ENCODE measurements around the gene NLE1.
"Not testable (repeated sequence)": the region's sequence is repeated elsewhere in the genome, so short reads cannot be mapped to it uniquely, and the experiment has no call there.

NLE1 gene

DNA sequence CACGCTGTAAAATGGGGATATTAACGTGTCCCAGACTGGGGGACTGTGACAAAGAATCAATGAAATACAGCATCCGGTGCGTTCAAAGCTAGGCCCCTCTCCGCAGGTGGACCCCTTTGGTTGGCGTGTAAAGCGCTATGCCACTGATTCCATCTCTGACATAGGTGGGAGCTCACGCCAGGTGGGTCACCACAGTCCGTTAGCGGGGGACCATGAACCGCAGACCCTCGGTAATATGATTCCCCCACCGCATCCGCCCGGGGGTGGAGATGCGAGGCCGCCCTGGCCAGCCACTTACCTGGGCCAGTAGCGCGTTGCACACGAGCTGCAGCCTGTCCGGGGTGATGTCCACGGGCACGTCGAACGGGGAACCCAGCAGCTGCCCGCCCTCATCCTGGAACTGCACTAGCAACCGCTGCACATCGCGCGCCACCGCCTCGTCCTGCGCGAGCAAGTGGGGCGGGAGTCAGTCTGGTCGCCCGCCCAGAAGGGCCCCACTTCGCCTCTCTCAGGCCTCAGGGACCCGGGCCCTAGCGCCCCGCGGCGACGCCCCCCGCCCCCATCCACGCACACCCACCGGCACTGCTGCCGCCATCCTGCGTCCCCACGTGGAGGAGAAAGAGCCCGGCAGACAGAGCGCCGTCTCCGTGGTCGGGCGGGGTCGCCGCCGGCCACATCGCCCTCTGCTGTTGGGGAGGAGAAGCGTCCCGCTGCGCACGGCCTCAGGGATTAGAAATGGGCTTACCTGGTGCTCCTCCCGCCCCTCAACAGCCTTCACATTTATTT lies at the start of gene NLE1:
TSS of gene NLE1 (minus strand) at position 623 of the 786 bp plus-strand sequence. CDS start at position 595, 28 bp downstream.
- peak; percentile 99 for DNase-seq (ENCODE audit: low spot score)

DNA sequence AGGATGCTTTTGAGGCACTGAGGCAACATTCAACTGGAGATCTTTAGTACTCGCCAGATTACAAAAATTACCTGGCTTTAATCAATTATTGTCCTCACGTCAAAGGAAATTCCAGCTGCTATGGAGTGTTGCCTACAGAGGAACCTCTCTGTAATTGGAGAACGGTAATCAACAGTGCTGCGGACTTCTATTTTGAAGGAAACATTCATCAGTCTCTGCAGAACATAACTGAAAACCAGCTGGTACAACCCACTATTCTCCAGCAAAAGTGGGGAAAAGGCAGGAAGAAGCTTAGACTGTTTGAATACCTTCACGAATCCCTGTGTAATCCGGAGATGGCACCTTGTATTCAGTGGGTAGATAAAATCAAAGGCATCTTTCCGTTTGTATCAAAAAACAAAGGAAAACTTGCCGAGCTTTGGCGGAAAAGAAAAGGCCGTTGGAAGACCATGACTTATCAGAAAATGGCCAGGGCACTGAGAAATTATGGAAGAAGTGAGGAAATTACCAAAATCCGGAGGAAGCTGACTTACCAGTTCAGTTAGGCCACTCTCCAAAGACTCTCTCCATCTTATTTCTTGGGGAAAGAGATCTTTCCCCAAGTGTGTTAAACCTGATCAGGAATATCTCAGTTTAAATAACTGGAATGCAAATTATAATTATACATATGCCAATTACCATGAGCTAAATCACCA lies 49.0 kb upstream of the NLE1 start:
- no peak for DNase-seq (ENCODE audit: low spot score)

DNA sequence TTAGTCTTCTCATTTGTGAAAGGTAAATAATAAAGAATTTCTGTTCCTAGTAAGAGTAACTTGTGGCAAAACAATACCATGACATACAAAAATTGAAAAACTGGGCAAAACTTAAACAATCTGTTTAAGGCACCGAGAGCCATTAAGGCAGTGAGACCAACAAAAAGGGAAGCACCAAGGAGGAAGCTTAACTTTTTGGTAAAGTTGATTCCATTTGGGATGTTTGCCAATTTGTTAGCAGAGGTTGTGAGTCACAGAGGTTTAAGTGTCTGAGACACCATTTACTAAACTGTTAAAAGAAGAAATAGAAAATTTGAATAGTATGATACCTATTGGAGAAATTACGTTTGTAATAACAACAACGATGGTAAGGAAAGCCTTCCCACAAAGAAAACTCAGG lies 47.2 kb upstream of the NLE1 start:
- DNase-seq (ENCODE audit: low spot score), result no peak

DNA sequence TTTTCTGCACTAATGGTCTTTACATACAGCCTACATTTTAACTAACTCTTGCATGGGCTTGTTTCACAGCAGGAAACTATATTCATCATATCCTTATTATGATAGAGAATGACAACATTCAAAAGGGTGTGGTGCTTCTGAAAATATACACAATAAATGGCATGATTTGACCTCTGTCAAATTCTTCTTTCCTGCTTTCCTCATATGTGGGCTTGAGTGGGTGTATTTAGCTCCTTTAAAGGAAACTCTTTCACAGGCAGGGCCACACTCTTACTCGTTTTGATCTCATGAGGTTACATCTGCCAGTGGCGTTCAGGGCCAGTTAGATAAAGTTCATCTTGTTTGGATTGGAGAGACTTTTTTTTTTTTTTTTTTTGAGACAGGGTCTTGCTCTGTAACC lies 46.0 kb upstream of the NLE1 start:
- DNase-seq (ENCODE audit: low spot score), result no peak

DNA sequence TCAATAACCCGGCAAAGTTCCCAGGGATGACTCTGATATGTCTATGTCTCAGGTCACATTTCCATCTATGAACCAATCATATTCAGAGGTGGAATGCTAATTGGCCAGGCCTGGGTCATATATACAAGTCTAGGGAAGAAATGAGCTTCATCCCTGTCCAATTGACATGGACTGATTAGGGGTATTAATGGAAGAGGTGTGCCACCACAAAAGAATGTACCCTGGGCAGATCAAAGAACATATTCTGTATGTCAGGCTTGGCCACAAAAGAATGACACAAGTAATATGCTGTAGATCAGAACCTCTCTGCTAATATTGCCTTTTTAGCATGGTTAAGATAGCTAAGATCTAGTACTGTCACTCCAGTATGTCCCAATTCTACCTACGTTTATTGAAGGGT lies 45.4 kb upstream of the NLE1 start:
- no peak for DNase-seq (ENCODE audit: low spot score)

DNA sequence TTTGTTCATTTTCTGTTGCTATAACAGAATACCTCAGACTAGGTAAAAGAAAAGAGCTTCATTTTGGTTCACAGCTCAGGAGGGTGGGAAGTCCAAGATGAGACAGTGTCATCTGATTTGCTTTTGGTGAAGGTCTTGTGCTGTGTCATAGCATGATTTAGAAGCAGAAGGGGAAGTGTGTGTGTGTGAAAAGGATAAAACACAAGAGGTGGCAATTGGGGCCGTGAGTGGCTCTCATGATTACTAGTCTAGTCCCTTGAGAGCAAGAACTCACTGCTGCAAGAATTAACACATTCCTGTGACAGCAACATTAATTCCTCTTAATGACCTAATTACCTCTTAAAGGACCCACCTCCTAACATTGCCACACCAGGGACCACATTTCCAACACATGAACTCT lies 43.7 kb upstream of the NLE1 start:
- no peak for DNase-seq (ENCODE audit: low spot score)

DNA sequence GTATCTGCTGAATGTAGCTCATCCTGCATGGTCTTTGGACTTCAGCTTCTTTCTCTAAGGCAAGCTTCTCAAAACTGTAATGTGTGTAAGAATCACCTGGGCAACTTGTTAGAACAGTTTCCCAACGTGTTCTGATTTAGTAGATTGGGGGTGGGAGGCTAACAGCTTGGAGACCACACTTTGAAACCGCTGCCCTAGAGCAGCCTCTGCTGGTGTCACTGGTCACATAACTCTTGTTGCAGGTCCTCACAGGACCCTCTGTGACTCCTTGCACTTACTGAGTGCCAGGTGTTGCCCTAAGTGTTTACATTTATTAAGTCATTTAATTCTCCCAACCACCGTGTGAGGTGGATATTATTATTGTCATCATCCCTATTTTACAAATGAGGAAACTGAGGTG lies 42.2 kb upstream of the NLE1 start:
- no peak for DNase-seq (ENCODE audit: low spot score)

DNA sequence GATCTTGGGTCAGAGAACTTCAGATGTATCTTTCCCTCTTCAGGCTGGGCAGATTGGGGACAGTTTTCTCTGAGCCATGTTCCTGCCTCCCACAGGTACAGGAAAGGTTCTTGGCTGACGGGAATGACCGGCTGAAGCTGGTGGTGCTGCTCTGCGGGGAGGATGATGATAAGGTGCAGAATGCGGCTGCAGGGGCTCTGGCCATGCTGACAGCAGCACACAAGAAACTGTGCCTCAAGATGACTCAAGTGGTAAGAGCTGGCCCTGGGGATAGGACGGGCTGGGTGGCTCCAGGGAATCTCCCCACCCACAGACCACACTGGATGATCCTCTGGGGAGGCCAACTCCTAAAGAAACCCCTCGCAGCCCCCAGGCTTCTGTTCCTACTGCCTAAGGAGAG lies 41.2 kb upstream of the NLE1 start:
- DNase-seq (ENCODE audit: low spot score), result no peak

DNA sequence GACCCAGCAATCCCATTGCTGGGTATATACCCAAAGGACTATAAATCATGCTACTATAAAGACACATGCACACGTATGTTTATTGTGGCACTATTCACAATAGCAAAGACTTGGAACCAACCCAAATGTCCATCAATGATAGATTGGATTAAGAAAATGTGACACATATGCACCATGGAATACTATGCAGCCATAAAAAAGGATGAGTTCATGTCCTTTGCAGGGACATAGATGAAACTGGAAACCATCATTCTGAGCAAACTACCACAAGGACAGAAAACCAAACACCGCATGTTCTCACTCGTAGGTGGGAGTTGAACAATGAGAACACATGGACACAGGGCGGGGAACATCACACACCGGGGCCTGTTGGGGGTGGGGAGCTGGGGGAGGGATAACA lies 37.3 kb upstream of the NLE1 start:
- DNase-seq (ENCODE audit: low spot score), result not testable (repeated sequence)

DNA sequence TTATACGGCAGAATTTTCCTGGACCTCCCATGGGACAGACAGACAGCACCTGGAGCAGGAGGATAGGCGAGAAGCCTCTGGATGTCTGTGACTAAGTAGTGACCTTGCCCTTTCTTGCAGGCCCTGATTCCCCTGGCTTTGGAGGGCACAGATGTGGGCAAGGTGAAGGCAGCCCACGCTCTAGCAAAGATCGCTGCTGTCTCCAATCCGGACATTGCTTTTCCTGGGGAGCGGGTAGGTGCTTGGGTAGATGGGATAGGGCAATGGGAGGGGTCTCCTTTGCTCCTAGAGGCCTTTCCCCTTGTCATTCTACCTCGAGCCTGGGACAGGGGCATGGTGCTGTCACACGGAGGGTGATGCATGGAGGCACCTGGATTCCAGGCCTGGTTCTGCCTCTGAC lies 34.8 kb upstream of the NLE1 start:
- no peak for DNase-seq (ENCODE audit: low spot score)

DNA sequence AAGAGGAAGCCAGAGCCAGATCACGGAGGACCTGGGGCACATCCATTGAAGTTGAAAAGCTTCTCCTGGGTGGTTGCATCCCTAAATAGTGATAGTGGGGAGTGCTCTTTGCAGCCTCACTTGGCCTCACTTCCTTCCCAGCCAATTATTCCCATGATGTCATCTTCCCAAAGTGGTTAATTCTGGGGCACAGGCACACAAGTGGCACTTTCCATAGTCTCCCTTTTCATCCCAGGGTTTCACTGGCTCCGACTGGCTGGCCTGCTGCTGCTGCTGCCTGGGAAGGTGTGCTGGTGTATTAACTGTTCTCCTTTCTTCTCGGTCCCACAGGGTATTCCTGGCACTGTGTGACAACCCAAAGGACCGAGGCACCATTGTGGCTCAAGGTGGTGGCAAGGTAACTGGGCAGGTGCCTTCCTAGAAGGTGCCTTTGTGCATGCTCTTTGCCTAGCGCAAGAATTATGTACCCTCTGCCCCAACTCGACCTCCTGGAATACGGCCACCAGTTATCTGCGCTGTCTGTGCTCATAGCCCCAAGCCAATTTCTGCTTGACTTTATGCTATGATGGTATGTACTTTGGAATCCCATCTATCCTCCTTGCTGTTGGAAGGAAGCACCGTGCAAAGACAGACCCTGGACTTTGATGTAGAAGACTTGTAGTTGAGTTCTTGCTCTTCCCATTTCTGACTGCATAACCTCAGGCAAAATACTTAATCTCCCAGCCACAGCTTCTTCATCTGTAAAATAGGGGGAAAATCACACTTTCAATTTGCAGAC lies 33.7 kb upstream of the NLE1 start:
- no peak for DNase-seq (ENCODE audit: low spot score)

DNA sequence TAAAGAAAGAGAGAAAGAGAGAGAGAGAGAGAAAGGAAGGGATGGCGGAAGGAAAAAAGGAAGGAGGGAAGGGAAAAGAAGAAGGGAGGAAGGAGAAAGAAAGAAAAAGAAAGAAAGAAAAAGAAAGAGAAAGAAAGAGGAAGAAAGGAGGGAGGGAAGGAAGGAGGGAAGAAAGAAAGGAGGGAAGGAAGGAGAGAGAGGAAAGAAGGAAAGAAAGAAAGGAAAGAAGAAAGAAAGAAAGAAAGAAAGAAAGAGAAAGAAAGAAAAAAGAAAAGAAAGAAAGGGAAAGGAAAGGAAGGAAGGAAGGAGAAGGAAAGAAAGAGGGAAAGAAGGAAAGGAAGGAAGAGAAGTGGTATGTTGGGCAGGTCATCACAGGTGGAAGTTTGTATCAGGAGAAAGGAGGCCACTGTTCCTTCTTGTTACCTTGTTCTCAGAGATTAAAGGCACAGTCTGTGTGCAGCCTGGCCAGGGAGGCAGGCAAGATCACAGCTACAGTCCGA lies 32.8 kb upstream of the NLE1 start:
- DNase-seq (ENCODE audit: low spot score), result no peak

DNA sequence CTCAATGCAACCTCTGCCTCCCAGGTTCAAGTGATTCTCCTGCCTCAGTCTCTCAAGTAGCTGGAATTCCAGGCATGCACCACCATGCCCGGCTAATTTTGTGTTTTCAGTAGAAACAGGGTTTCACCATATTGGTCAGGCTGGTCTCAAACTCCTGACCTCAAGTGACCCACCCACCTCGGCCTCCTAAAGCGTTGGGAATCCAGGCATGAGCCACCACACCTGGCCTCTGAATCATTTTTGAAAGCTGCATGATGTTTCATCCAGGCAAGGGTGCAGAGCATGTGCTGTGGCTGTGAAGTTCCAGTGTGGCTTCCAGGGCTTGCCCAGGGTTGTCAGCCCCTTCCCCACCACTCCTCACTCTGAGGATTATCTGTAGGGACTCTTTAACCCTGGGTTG lies 30.2 kb upstream of the NLE1 start:
- not testable (repeated sequence) for DNase-seq (ENCODE audit: low spot score)

DNA sequence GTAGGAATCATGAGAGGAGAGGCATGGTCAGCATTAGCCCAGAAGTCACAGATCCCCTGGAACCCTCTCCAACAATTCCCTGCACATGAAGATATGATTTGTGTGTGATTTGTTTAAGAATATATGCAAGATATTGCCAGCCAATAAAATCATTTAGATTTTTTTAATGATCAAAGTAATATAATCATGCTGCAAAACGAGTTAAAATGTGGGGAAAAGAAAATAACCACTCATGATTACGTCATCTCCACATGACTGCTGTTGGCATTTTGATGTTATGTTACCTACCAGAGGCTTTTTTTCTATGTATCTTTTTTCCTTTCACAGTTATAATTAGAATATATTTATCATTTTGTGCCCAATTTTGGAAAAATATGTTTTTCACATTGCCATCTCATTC lies 29.7 kb upstream of the NLE1 start:
- DNase-seq (ENCODE audit: low spot score), result no peak

DNA sequence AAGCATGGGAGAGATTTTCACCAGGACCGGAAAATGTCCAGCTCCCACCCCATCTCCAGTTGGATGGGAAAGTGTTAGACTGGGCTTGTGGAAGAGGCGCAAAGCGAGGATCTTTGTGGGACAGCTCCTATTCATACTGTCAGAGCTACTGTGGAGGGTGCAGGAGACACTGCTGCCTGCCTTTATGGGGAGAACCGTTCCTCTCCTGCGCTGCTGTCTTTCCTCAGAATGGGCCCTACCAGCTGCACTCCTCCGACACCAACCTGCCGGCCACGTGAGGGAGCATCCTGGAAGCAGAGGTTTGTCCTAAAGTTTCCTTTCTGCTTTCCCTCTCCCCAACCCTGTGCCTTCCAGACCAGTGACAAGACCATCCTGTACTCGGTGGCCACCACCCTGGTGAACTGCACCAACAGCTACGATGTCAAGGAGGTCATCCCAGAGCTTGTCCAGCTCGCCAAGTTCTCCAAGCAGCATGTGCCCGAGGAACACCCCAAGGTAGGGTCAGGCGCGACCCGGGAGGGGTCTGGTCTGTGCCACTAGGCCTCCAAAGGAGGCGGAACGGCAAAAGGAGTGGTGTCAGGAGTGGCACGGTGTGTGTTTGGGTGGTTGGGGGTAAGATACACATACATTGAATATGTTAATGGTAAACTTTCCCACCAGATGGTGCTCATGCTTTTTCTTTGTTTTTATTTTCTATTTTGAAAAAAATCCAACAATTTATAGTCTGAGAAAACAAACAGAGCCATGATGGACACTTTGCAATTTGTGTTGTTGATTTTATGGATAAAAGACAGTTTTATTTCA lies 29.1 kb upstream of the NLE1 start:
- DNase-seq (ENCODE audit: low spot score), result no peak

DNA sequence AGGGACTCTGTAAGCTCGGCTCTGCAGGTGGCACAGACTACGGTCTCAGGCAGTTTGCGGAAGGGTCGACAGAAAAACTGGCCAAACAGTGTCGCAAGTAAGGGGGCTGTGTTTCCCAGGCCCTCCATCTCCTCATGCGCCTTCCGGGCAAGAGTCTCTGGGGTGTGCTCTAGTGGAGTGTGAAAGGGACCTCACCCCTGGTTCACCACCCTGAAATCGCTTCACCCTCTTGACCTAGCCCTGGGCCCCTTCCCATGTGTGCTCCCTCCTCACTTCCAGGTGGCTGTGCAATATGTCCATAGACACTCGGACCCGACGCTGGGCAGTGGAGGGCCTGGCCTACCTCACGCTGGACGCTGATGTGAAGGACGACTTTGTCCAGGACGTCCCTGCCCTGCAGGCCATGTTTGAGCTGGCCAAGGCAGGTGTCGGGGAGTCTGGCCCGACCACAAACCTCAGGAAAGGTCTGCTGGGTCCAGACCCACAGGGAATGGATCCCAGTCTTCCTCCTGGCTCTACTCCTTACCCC lies 27.8 kb upstream of the NLE1 start:
- DNase-seq (ENCODE audit: low spot score), result no peak

DNA sequence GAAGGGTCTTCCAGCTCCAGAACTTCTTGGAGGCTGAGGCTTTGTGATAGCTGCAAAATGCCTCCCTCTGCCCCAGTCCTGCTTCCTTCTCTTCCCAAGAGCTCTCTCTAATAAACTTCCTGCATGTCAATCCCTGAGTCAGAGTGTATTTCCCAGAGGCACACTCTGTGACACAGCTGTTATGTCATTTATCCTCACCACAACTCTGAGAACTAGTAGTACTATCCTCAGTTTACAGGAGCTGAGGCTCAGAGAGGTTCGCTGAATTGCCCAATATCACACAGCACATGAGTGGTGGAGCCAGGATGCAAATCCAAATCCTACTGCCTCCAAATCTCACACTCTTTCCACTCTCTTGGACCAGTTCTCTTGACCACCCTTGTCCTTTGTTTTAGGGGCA lies 25.6 kb upstream of the NLE1 start:
- DNase-seq (ENCODE audit: low spot score), result no peak

DNA sequence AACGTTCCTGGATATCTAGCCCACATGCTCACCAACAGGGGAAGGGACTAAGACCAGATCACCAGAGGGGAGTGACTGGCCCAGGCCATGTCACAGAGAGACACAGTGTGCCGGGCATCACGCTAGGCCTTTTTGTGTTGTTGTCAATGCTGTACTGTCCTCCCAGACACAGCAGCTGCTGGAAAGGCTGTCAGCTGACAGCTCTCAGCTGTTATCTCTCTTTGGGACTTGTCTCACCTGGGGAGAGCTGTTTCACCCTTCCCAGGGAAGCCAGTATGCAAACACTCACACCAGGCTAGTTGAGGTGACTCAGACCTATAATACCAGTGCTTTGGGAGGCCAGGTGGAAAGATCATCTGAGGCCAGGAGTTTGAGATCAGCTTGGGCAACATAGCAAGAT lies 24.9 kb upstream of the NLE1 start:
- DNase-seq (ENCODE audit: low spot score), result no peak

DNA sequence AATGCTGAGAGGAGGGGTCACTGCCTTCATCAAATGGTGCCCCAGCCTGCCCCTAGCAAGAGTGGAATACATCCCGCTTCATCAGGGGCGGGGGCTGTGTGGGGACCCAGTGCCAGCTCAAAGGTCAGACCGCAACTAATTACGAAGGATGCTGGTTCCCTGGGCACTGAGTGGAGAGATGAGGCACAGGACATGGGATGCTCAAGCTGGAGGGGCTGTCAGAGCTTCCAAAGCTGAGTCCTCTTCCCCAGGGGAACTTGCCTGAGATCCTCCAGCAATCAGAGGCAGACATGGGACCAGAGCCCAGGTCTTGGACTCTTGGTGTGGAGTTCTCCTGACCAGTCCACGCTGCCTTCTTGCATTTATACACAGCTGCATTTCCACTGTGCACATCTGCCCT lies 24.4 kb upstream of the NLE1 start:
- DNase-seq (ENCODE audit: low spot score), result no peak

DNA sequence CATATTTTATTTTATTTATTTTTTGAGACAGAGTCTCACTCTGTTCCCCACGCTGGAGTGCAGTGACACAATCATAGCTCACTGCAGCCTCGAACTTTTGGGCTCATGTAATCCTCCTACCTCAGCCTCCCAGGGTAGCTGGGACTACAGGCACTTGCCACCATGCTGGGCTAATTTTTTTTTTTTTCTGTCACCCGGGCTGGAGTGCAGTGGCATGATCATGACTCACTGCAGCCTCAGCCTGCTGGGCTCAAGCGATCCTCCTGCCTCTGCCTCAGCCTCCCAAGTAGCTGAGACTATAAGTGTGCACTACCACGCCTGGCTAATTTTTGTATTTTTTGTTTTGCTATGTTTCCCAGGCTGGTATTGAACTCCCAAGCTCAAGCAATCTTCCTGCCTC lies 22.6 kb upstream of the NLE1 start:
- DNase-seq (ENCODE audit: low spot score), result no peak

DNA sequence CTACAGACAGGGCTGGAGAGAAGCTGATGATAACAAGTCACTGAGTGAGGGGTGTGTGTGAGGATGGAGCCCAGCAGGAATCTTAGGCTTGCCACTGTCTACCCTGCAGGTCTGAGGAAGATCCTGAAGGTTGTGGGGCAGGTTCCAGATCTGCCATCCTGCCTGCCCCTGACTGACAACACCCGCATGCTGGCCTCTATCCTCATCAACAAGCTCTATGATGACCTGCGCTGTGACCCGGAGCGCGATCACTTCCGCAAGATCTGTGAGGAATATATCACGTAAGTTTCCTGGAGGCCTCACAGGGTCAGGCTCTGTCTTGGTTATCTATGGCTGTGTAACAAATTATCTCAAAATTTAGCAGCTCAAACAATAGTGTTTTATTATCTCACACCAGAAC lies 21.8 kb upstream of the NLE1 start:
- DNase-seq (ENCODE audit: low spot score), result no peak

DNA sequence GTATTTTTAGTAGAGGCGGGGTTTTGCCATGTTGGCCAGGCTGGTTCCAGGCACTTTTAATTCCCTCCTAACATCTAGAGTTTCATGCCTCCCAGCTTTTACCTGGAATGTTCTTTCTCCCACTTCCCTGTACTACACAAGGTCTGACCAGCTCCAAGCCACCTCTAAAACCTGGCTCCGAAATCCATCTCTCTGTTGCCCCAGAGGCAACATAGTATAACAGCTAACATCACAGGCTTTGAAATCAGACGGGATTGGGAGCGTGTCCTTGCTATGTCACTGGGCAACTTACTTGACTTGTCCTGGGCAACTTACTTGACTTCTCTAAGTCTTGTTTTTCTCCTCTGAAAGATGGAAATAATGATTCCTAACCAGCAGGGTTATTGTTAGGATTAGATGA lies 20.7 kb upstream of the NLE1 start:
- DNase-seq (ENCODE audit: low spot score), result no peak
